GM21360 (cell line): ENCODE results near the gene PSMB5.

Experiments used
- ATAC-seq: cut with Tn5 transposase; IDR thresholded peaks from one replicate; pipeline ENCODE4 v1.9.1; 2021; ENCODE audit warnings: mild to moderate bottlenecking, moderate library complexity; ENCODE audit not compliant: unreplicated experiment

PSMB5 gene

GRCh38 chr14:23060536-23061260 is 26.0 kb upstream of the PSMB5 start:
- ATAC-seq, result no peak

GRCh38 chr14:23058654-23059504 is 24.2 kb upstream of the PSMB5 start:
- no peak for ATAC-seq

GRCh38 chr14:23057757-23058653 is 23.3 kb upstream of the PSMB5 start:
- ATAC-seq, result peak; percentile 52

- peak; percentile 53 for ATAC-seq
These were observed 22.5 kb upstream of the PSMB5 start, which contains the start of gene CDH24 for GRCh38 chr14:23056956-23057756. Gene CDH24 (minus strand): TSS chr14:23057520. CDS start chr14:23055733, 1,787 bp downstream.

- no peak for ATAC-seq
These were observed 21.6 kb upstream of the PSMB5 start for GRCh38 chr14:23056145-23056955.

- ATAC-seq, result no peak
These were observed 21.0 kb upstream of the PSMB5 start for GRCh38 chr14:23055621-23056144.

- no peak for ATAC-seq
These were observed 20.4 kb upstream of the PSMB5 start for GRCh38 chr14:23055147-23055550.

GRCh38 chr14:23054000-23054811 is 19.5 kb upstream of the PSMB5 start:
- ATAC-seq, result no peak

GRCh38 chr14:23053426-23053825 is 18.7 kb upstream of the PSMB5 start:
- no peak for ATAC-seq

GRCh38 chr14:23052671-23053070 is 18.0 kb upstream of the PSMB5 start:
- ATAC-seq, result no peak

GRCh38 chr14:23052182-23052623 is 17.5 kb upstream of the PSMB5 start:
- no peak for ATAC-seq

- ATAC-seq, result no peak
These were observed 16.7 kb upstream of the PSMB5 start for GRCh38 chr14:23051141-23052057.

GRCh38 chr14:23049011-23049410 is 14.3 kb upstream of the PSMB5 start:
- ATAC-seq, result no peak

GRCh38 chr14:23047751-23048693 is 13.3 kb upstream of the PSMB5 start:
- ATAC-seq, result no peak

- no peak for ATAC-seq
These were observed 12.4 kb upstream of the PSMB5 start for GRCh38 chr14:23047034-23047634.
